NB4 (cell line): ENCODE data around the gene GPC3.

ENCODE experiments used
- MYC ChIP-seq: IDR thresholded peaks from 2 replicates; pipeline ENCODE4 v1.6.1; 2011; ENCODE audit warnings: low read depth, low read length
- POLR2A ChIP-seq: IDR thresholded peaks from 2 replicates; pipeline ENCODE4 v1.6.1; 2011; ENCODE audit warnings: mild to moderate bottlenecking; ENCODE audit not compliant: insufficient read length; ENCODE audit errors: extremely low read depth
- TF ChIP-seq, protein P1 (sequence below): IDR thresholded peaks from one replicate; pipeline ENCODE4 v1.5.1; 2012; ENCODE audit warnings: low read depth, low read length
- TF ChIP-seq, protein P2 (sequence below): IDR thresholded peaks from 2 replicates; pipeline ENCODE4 v1.6.1; 2011; ENCODE audit warnings: low read depth, low read length

DNA sequence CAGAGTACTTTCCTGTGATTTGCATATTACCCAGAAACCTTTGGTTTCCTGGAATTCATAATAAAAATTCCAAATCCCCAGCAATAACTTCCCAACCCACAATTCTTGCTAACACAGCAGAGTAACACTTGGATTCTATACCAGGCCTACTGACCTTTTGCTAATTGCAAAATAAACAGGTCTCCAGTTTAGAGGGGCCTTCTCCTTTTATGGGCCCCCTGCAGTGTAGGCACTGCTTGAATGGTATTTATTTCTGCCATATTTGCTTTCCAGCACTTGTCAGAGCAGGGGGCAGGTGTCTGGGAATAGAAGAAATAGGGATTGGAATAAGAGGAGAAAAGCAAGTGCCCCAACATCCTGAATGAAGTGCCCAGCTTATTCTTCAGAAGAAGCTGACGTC, 25.3 kb upstream of the GPC3 start:
- TF ChIP-seq, protein P1, sequence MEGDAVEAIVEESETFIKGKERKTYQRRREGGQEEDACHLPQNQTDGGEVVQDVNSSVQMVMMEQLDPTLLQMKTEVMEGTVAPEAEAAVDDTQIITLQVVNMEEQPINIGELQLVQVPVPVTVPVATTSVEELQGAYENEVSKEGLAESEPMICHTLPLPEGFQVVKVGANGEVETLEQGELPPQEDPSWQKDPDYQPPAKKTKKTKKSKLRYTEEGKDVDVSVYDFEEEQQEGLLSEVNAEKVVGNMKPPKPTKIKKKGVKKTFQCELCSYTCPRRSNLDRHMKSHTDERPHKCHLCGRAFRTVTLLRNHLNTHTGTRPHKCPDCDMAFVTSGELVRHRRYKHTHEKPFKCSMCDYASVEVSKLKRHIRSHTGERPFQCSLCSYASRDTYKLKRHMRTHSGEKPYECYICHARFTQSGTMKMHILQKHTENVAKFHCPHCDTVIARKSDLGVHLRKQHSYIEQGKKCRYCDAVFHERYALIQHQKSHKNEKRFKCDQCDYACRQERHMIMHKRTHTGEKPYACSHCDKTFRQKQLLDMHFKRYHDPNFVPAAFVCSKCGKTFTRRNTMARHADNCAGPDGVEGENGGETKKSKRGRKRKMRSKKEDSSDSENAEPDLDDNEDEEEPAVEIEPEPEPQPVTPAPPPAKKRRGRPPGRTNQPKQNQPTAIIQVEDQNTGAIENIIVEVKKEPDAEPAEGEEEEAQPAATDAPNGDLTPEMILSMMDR = no peak
- TF ChIP-seq POLR2A = no peak
- no peak for TF ChIP-seq MYC
- TF ChIP-seq, protein P2, sequence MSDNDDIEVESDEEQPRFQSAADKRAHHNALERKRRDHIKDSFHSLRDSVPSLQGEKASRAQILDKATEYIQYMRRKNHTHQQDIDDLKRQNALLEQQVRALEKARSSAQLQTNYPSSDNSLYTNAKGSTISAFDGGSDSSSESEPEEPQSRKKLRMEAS = no peak
